GM19328 (cell line): Measurements from ENCODE around the gene ALDH1B1.
"Not testable (repeated sequence)": the region's sequence is repeated elsewhere in the genome, so short reads cannot be mapped to it uniquely, and the experiment has no call there.

Experiments
- ATAC-seq: cut with Tn5 transposase; IDR thresholded peaks from one replicate; pipeline ENCODE4 v1.9.1; 2021; ENCODE audit warnings: mild to moderate bottlenecking, moderate library complexity; ENCODE audit not compliant: unreplicated experiment

Gene ALDH1B1

DNA sequence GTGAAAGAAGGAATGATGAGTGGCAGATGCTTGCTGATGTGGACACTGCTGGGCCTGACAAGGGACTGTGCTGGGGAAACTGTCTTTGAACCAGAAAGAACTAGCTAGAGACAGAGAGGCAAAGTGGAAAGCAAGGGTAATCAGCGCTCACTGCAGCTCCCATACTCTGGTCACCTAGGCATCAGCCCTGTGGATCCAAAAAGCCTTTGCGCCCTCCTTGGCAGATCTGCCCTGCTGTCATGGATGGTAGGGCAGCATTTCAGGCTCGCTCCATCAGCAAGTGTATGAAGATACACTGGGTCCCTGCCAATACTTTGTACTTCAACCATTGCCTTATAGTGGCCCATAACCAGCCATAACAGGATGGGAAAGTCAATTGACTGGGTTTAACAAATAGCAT lies 6.6 kb upstream of the ALDH1B1 start:
- no peak for ATAC-seq

DNA sequence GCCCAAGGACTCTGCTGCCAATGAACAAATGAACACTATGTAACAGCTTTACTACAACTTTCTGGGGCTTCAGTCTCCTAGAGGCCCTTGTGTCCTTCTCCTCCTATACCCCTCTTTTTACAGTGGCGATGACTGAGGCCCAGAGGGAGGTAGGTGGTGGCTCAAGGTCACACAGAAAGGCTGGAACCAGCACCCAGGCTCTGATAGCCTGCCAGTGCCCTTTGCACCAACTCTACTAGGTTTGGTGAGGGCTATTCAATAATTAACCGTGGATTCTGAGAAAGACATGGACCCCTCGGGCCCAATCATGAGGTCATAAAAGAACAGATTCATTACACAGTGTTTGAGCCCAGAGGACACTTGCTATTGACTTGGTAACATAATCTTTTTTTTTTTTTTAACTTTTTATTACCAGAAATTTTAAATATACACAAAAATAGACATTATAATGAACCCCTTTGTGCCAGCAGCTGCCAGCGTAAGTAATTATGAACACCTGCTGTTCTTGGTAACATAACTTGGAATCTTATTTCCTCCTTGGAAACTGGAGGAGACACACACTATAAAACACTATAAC lies 6.1 kb upstream of the ALDH1B1 start:
- ATAC-seq, result no peak

DNA sequence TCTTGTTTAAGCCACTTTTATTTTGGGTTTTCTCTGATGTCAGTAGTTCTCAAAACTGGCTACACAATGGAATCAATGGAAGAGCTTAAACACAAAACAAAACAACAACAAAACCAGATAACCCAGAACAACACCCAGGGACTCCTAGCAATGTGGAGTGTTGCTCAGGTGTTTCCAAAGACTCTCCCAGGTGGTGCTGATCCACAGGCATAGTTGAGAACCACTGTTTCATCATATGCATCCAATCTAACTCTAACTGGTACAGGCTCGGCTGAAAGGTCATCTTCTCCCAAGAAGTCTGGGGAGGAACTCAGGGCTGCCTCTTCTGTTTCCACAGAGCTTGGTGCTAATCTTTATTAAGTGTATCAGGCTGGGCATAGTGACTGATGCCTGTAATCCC lies 5.4 kb upstream of the ALDH1B1 start:
- ATAC-seq, result no peak

DNA sequence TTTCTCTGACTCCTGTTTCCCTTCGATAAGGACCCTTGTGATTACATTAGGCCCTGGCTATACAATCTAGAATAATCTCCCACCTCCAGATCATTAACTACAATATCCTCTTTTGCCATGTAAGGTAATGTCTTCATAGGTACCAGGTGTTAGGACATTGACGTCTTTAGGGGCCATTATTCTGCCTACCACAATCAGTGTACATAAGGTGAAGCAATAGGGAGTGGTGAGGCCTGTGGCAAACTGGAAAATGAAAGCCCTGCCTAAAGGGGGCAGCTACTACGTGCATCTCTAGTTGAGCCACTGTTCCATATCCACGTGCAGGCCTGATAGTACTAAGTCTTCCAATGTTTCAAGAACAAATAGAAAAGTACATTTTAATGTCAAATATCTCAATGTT lies 4.8 kb upstream of the ALDH1B1 start:
- no peak for ATAC-seq

DNA sequence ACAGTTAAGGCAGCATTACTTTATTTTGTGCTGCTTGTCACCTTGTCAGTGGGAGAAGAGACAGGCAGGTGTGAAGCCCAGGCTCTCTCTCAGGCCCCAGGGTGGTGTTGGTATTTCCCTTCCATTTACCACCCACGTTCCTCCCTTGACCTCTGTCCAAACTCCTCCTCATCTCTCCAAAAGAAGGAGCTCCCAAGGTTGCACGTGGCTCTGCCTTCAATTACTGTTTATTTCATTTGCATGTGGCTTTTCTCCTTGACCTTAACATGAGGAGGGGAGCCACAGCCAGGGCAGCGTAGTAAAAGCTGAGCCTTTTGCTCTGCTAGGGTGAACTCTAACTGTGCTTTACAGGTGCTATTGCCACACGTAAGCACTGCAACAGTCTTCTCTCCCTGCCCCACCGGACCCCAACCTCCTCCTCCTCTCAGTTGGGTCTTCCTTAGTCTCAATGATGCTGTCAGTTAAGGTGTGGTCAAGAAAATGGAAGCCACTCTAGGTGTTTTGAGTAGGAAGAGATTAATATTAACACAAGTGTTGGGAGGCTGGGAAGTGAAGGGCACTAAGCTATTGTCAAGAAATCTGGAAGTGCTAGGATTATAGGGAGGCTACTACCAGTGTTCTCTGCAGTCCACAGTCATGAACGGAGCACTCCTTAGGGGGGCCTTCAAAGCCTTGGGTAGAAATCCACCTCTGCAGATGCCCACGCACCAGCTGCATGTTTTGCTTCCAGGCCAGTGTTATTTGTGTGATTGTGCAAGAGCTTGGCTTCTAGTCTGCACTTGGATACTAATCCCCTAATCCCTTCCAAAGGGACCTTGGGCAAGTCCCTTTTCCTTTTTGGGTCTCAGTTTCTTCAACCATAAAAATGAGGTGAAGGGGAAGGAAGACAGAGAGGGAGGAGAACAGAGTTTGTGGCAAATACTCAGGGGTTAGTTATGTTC lies 3.9 kb upstream of the ALDH1B1 start:
- ATAC-seq, result no peak

DNA sequence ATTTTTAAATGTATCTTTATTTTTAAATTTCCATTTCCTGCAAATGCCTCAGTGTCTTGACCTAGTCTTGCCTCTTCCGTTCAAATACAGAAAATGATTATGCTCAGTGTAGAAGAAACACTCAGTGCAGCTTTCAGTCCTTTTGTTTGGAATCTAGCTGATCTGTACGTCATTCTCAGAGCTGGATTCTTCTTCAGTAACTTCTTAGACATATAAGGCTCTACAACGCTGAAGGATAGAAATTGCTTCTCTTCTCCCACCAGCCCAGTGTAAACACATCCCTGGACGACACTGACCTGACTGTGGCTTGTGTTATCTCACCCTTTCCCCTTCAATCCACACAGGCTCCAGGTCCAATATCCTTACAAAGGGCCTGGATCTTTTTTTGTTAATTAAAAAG lies 3.2 kb upstream of the ALDH1B1 start:
- no peak for ATAC-seq

DNA sequence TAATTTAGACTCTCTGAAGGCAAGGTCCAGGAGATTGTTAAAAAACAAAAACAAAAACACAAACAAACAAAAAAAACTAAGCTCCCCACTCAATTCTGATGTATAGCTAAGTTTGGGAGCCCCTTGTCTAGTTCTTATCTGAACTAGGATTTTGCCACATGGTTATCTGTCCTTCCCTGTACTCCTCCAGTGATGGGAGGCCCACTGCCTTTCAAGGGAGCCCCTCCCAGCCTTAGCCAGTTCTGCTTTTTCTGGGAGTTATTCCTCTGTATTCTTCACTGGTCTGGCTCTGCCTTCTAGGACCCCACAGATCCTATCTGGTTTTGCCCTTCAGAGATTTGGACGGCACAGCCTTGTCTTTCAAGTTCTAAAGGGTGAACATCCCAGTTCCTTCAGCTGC lies 2.1 kb upstream of the ALDH1B1 start:
- ATAC-seq, result no peak

DNA sequence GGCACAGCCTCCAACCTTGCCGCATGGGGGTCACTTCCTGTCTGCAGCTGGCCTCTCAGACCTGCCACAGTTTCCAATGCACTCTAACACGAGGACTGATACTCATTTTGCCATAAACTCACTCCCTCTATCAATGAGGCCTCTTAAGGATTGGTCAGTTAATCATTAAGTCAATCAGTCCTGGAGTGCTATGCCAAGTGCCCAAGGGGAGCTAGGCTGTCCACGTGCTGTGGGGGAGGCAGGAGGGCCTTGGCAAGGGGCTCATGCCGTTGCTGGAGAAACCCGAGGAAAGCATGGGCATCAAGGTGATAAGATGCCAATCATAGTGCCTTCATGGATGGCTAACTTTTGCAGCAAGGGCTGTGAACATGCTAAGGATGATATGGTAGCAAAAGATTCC lies 1.7 kb upstream of the ALDH1B1 start:
- ATAC-seq, result no peak

DNA sequence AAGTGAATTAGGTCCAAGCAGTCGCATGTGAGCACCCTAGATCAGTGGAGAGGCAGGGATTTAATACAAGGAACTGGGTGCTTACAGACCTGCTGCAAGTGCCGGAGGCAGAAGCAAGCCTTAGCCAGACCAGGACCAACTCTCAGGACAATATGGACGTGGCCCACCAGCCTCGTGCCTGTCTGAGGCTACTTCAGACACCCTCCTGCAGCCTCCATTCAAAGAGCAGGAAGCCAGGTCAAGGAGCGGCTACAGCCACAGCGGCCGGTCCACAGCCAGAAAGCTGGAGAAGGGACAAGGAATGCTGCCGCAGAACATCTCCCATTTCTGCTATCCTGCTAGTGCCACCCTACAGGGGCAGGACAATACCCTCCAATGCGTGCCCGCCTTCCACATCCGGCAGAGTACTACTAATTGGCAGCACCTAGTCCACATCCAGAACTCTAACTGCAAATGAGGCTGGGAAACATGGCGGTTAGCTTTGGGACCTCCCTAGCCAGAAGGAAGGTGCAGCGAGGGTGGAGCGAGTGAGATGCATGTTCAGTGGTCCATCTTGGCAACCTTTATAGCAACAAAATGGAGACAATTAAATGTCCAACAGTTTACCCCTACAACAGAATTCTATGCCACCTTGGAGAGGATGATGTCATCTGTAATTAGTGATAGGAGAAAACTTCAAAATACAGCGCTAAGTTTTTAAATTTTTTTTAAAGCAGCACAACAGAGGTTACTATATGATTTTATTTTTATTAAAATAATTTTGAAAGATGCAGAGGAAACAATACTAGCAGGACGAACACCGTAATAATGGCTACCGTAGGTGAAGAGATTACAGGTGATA lies 1.0 kb upstream of the ALDH1B1 start:
- no peak for ATAC-seq

DNA sequence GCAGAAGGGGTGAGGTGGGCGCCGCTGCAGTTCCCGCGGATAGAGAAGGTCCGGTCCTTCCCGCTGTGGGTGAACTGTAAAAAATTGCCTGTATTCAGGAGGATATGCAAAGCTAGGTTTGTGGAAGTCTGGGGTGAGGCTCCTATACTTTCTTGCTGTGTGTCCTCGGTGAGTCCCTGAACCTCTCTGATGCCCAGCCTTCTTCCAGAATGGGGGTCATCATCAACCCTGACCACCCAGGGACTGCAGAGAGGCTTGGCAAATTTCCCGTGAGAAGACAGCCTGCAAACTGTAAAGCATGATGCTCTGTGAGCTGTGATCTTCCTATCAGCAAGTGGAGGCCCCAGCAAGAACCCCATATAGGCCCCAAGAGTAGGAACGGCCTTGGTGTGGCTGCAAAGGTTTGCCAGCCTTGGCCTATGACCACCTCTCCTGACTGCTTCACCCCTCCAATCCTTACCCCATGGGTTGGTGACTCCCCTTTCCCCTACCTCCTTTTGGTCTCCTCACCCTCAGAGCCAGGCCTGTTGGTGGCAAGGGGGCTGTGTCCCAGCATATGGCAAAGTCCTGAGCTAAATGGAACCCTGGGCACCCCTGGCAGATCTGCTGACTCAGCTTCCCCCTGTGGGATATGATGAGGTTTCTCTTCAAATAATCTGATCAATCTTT lies 760 bp downstream of the ALDH1B1 start:
- ATAC-seq, result peak; percentile 2

DNA sequence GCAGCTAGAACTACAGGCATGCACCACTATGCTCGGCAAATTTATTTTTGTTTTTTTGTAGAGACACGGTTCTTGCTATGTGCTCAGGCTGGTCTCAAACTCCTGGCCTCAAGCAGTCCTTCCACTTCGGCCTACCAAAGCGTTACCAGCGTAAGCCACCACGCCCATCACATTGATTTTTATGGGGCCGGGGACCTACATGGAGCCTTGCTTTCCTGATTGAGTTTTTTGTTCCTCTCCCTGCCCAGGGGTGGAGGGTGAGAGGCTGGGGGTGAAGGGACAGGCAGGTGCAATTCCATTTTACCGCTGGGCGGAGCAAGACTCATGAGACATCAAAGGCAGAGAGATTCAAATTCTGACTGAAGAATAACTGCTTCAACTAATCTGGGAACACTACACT lies 1.9 kb downstream of the ALDH1B1 start:
- ATAC-seq, result no peak

DNA sequence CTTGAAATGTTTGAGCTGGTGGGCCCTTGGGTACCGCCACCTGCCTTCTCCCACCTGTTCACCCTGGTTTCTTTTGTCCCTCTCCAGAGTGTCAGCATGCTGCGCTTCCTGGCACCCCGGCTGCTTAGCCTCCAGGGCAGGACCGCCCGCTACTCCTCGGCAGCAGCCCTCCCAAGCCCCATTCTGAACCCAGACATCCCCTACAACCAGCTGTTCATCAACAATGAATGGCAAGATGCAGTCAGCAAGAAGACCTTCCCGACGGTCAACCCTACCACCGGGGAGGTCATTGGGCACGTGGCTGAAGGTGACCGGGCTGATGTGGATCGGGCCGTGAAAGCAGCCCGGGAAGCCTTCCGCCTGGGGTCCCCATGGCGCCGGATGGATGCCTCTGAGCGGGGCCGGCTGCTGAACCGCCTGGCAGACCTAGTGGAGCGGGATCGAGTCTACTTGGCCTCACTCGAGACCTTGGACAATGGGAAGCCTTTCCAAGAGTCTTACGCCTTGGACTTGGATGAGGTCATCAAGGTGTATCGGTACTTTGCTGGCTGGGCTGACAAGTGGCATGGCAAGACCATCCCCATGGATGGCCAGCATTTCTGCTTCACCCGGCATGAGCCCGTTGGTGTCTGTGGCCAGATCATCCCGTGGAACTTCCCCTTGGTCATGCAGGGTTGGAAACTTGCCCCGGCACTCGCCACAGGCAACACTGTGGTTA lies 3.3 kb downstream of the ALDH1B1 start:
- no peak for ATAC-seq

DNA sequence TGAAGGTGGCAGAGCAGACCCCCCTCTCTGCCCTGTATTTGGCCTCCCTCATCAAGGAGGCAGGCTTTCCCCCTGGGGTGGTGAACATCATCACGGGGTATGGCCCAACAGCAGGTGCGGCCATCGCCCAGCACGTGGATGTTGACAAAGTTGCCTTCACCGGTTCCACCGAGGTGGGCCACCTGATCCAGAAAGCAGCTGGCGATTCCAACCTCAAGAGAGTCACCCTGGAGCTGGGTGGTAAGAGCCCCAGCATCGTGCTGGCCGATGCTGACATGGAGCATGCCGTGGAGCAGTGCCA lies 3.8 kb downstream of the ALDH1B1 start:
- ATAC-seq, result no peak

DNA sequence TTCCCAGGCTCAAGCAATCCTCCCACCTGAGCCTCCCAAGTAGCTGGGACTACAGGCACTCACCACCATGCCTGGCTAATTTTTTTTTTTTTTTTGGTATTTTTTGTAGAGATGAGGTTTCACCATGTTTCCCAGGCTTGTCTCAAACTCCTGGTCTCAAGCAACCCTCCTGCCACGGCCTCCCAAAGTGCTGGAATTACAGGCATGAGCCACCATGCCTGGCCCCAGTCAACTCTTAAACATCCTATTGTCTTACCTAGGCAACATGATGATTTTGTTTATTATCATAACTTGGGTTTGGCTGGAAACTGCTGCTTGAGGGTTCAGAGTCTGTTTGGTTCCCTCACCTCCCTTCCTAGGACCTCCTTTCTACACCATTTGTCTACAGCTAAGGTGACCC lies 6.7 kb downstream of the ALDH1B1 start:
- ATAC-seq, result not testable (repeated sequence)

DNA sequence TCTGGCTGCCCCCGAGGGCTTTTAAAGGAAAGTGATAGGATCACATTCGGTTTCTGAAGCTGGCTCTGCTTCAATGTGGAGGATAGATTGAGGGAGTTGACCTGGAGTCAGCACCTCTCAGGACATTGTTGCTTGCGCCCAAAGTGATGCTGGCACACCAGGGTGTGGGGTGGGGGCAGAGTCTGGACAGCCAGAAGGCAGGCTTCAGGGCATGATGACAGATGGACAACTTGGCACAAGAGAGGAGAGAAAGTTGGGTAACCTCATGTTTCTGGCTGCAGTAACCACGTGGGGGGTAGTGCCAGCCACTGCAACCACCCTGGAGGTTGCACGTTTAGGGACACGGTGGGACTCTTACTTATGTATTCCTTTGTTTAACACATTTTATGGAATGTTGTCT lies 9.5 kb downstream of the ALDH1B1 start:
- ATAC-seq, result no peak

DNA sequence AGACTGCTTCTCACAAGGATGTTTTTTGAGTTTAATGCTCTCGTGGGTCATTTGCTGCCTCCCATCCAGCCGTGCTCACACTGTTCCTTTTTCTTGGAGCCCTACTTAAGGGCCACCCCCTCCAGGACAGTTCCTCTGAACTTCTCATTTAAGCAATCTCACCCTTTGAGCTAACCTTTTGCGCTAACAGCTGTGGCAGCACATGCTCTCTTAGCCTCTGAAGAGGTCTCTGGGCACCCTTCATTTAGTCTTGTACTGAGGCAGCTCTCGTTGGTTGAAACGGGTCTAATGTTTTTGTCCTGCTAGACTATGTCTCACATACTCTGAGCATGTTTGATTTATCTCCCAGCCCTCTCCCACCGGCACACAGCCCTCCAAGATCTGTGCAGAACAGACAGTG lies 11.8 kb downstream of the ALDH1B1 start:
- no peak for ATAC-seq

DNA sequence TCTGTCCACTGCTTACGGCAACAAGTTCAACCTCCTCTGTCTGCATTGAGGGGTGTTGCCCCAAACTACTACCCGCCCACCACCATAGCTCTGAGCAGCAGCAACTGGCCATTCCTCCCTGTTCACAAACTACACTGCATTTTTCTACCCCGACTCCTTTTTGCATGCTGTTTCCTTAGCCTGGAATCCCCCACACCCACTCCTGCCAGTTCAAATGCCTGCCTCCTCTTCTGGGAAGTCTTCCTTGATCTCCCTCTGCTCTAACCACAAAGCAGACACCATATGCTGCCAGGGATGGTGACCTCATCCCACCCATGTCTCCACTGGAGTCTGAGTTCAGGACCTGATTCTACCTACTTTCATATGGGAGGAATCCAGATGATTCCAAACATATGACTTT lies 13.3 kb downstream of the ALDH1B1 start:
- no peak for ATAC-seq

DNA sequence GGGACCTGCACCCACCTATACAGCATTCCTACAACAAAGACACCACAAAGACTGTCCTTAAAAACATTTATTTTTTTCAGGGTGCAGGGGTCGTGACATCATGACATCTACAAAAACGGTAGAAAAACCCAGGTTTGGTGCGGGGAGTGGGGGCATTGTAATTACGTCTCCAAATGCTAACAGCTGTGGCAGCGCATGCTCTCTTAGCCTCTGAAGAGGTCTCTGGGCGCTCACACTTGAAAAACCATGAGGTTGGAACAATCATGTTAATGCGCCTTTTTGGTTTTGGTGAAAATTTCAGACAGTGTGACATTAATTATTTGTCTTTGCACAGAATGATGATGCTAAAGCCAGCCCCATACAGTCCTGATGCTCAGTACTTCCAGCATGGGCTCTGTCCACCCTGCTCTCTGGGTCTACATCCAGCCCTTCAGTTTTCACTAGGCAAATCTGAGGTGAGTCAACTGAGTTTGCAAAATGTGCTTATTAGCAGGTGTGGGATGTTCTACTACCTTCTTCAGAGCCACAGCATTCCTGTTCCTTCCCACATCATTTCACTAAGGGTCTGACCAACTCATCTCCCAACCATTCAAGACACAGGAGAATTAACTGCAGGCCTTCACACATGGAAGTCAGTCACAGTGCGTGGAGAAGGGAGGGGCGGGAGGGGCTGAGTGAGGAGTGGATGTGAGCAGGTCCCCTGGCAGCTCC lies 14.1 kb downstream of the ALDH1B1 start:
- no peak for ATAC-seq

DNA sequence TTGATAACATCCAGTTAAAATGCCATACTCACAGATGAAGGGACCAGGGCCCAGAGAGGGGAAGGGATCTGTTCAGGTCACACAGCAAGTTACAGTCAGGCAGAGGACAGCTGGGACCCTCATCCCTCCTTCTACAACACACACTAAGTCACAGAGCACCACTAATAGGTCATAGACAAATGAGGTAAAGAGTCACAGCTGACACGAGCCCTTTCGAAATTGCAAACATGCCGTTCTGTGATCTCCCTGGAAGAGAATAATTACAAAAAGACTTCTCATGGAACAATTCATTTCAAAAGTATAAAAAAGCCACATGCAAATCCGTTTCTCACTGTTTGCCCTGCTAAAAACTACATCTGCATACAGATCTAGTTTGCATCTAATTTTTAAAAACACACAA lies 16.2 kb downstream of the ALDH1B1 start:
- ATAC-seq, result no peak

DNA sequence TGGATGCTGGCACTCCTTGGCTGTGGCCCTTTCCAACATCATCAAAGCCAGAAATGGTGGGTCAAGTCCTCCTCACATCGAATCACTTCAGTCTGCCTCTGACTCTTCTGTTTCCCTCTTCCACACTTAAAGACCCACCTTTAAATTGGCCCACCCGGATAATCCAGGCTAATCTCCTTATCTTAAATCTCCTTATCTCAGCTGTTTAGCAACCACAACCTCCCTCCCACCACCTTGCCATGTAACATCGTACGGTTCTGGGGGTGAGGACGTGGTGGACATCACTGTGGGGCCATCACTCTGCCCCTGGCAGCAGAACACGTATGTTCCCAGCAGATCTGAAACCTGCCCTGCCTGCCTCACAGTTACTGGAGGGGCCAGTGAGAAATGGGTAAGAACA lies 20.2 kb downstream of the ALDH1B1 start:
- ATAC-seq, result no peak
